ENCODE results near the gene KCNAB1.

DNA sequence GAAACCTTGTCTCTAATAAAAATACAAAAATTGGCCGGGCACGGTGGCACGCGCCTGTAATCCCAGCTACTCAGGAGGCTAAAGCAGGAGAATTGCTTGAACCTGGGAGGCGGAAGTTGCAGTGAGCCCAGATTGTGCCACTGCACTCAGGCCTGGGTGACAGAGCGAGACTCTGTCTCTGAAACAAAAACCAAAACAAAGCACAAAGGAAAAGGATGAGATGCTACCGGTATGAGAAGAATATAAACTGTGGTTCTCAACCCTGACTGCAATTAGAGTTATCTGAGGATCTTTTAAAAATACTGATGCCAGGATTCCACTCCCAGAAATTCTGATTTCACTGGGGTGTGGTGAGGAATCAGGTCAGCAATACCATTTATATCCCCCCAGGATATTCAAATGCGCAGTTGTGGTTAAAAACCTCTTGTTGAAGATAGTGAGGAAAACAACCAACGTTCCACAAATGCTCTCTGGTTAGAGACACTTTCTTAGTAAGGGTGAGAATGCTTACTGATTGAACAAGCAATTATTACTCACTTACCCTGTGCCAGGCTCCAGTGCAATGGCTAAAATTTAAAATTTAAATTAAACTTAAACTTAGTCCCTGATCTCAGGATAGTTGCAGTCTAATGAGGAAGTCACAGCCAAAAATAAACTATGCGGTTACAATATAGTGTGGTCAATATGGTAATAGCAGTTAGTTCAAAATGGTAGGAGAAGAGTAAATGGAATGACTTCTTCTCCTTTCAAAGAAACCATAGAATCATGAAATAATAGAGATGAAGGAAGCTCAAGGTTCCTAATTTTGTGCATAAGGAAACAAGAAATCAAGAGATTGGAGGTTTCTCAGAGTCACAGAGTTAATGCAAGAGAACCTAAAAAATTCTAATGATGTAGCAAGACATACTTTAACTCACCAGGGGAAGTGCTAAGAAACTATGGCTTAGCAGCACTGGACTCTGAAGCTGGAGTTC is 325.0 kb downstream of the KCNAB1 start:
- TF ChIP-seq, protein P1, sequence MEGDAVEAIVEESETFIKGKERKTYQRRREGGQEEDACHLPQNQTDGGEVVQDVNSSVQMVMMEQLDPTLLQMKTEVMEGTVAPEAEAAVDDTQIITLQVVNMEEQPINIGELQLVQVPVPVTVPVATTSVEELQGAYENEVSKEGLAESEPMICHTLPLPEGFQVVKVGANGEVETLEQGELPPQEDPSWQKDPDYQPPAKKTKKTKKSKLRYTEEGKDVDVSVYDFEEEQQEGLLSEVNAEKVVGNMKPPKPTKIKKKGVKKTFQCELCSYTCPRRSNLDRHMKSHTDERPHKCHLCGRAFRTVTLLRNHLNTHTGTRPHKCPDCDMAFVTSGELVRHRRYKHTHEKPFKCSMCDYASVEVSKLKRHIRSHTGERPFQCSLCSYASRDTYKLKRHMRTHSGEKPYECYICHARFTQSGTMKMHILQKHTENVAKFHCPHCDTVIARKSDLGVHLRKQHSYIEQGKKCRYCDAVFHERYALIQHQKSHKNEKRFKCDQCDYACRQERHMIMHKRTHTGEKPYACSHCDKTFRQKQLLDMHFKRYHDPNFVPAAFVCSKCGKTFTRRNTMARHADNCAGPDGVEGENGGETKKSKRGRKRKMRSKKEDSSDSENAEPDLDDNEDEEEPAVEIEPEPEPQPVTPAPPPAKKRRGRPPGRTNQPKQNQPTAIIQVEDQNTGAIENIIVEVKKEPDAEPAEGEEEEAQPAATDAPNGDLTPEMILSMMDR (optimal IDR thresholded peaks at IDR 0.05 in 1 of 3, IDR thresholded peaks at IDR 0.05 in 1 of 3, conservative IDR thresholded peaks at IDR 0.05 in 1 of 3; ENCODE audit: extremely low read depth in 1 of 3, insufficient read depth in 2 of 3, low read length in 3 of 3), result no peak
- no peak for TF ChIP-seq EZH2 (IDR thresholded peaks at IDR 0.05; ENCODE audit: low read length)

Measured in keratinocyte (primary cell).